Activated T-helper 17 cell treated with anti-CD3 and anti-CD28 coated beads, Interleukin-2, amount 50 U/mL, for 72 hours (primary cell): ENCODE measurements around the gene SLCO3A1. TPM values are rescaled to one million over a fixed set of nuclear protein-coding genes. Genes with fewer than 3 reads are reported as not detected.
"Not testable (repeated sequence)": the region's sequence is repeated elsewhere in the genome, so short reads cannot be mapped to it uniquely, and the experiment has no call there.

ENCODE experiments used
- ATAC-seq: fragments of 150-1000 bp; cut with Tn5 transposase; replicated peaks from 2 replicates; pipeline ENCODE4 v1.10.0; 2021; ENCODE audit warnings: mild to moderate bottlenecking, moderate library complexity
- H3K27ac Mint-ChIP-seq: one replicate; pipeline ENCODE4 v1.8.0; 2022; ENCODE audit warnings: mixed read lengths
- H3K27me3 Mint-ChIP-seq: one replicate; pipeline ENCODE4 v1.8.0; 2022; ENCODE audit warnings: mixed read lengths
- H3K36me3 Mint-ChIP-seq: one replicate; pipeline ENCODE4 v1.8.0; 2022; ENCODE audit warnings: low read depth, mild to moderate bottlenecking, mixed read lengths
- H3K4me1 Mint-ChIP-seq: one replicate; pipeline ENCODE4 v1.8.0; 2022; ENCODE audit warnings: mixed read lengths
- H3K4me3 Mint-ChIP-seq: one replicate; pipeline ENCODE4 v1.8.0; 2022; ENCODE audit warnings: mild to moderate bottlenecking, mixed read lengths
- H3K9me3 Mint-ChIP-seq: one replicate; pipeline ENCODE4 v1.8.0; 2022; ENCODE audit warnings: mixed read lengths
- total RNA-seq, 2 donors: library from RNA; stranded (reverse); gene quantifications; one replicate each; pipeline ENCODE4 v1.2.3, GENCODE V29; 2022

The SLCO3A1 gene
- total RNA-seq, 2 donors from 2014 or later, result 7.0 to 11.0 TPM

DNA sequence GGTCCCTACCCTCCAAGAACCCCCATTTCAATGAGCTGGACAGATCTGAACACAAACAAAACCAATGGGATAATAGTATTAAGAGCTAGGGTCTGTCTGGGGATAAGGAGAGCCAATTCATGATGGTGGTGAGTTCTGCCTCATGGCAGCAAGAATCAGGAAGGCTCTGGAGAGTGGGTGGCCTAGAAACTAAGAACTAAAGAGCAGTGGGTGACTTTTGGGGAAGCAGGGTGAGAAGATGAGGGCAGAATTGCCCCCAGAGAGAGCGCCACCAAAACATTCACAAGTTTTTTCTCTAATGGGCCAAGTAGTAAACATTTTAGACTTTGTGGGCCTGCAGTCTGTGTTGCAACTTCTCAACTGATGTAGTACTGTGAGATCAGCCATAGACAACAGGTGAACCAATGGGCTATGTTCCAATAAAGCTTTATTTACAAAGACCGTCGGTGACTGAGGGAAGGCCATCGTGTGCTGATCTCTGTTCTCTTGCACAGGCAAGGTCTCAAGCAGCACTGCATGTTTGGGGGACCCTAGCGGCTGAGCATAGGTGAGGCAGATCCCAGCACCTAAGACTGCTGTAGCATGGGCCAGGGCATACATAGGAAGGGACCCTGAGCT is 314.7 kb downstream of the SLCO3A1 start:
- H3K9me3 Mint-ChIP-seq, result peaks cover 3% of the 10 kb centered on the region
- H3K27ac Mint-ChIP-seq, result peak overlapping the region; percentile 4
- no peak for ATAC-seq
- H3K4me1 Mint-ChIP-seq, result peaks cover 4% of the 10 kb centered on the region
- peaks cover 47% of the 10 kb centered on the region for H3K36me3 Mint-ChIP-seq
- no peak overlapping the region for H3K4me3 Mint-ChIP-seq
- H3K27me3 Mint-ChIP-seq, result no peaks in the 10 kb centered on the region

DNA sequence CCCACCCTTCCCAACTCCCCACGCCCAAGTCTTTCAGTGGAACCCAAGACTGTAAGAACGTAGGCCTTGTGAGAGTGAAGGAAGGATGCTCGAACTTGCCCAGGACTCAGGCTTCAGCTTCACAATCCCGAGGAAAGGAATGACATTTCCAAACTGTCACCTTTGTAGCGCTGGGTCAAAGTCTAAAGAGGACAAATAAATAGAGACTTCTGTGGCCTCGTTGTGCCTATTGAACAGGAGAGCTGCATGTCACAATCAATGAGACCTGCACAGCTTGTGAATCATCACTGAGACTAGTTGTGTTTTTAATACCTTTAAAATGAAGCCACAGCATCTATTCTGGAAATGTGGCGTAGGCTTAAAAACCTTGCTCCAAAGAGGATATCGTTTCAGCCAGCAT is 317.4 kb downstream of the SLCO3A1 start:
- peaks cover 3% of the 10 kb centered on the region for H3K9me3 Mint-ChIP-seq
- H3K36me3 Mint-ChIP-seq, result peaks cover 20% of the 10 kb centered on the region
- no peak overlapping the region for H3K4me3 Mint-ChIP-seq
- no peaks in the 10 kb centered on the region for H3K27me3 Mint-ChIP-seq
- ATAC-seq, result no peak
- H3K4me1 Mint-ChIP-seq, result peaks cover 4% of the 10 kb centered on the region
- no peak overlapping the region for H3K27ac Mint-ChIP-seq

DNA sequence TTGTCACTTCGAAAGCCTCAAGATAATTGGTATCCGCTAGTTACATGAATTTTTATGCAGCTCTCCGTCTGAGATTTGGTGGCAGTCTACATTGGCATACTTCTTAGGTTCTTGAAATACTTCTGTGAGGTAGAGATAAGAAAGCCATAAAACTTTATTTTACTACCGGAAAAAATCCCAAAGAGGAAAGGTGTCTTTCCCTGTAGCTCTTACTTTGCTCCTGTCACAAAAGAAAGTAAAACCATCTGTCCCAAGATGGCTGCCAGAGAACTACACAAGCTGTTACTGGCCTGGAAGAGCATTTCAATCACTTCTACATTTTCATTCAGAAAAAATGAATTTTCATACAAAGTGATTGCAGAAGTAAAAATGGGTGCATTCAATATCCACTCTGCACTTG is 325.4 kb downstream of the SLCO3A1 start:
- no peak overlapping the region for H3K4me3 Mint-ChIP-seq
- no peaks in the 10 kb centered on the region for H3K9me3 Mint-ChIP-seq
- ATAC-seq, result no peak

DNA sequence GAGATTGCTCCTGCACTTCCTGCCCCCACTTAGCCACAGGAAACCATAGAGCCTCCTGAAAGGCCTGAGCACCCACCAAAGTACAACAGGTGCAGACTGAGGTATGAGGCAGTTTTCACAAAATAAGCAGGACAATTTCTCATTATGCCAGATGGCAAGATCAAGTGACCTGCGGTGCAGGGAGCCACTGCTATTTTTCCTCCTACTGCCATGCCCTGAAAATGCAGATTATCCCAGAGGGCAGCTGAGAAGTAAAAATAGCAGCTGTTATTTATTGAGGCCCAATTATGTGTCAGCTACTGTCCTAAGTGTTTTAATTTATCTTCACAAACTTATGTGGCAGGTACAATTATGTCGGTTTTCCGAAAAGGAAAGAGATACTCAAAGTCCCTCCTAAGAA is 330.6 kb downstream of the SLCO3A1 start:
- H3K4me1 Mint-ChIP-seq, result no peaks in the 10 kb centered on the region
- no peak for ATAC-seq

More for the DNA sequence above, 325.4 kb downstream of the SLCO3A1 start:
- peaks cover 12% of the 10 kb centered on the region for H3K27me3 Mint-ChIP-seq
- H3K36me3 Mint-ChIP-seq, result no peaks in the 10 kb centered on the region
- H3K4me1 Mint-ChIP-seq, result no peaks in the 10 kb centered on the region
- H3K27ac Mint-ChIP-seq, result no peak overlapping the region

DNA sequence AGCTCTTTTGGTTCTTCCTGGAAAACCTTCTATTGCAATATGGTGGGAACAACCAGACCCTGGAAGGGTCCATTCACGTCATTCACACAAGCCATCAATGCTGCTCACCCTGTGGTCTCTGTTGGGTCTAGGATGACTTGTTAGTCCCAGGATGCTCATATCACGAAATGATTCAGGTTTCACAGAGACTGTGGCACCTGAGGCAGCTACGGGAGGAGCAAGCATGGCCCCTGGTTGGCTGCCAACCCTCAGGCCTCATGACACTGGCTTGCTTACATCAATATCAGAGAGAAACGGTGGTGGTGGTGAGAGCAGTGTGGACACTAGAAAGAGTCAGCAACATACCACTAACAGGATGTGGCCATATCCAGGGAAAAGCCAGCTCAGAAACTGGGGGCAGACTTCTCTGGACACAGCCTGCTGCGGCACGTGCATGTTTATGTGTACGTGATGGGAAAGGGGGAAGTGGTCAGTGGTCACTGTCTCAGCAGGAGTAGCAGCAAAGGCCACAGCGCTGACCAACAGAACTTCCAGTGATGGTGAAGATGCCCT is 331.2 kb downstream of the SLCO3A1 start:
- H3K9me3 Mint-ChIP-seq, result no peaks in the 10 kb centered on the region
- no peaks in the 10 kb centered on the region for H3K4me1 Mint-ChIP-seq
- no peak overlapping the region for H3K27ac Mint-ChIP-seq
- peaks cover 28% of the 10 kb centered on the region for H3K27me3 Mint-ChIP-seq
- ATAC-seq, result peak; percentile 18
- H3K36me3 Mint-ChIP-seq, result no peaks in the 10 kb centered on the region
- H3K4me3 Mint-ChIP-seq, result no peak overlapping the region

More for the DNA sequence above, 330.6 kb downstream of the SLCO3A1 start:
- no peaks in the 10 kb centered on the region for H3K36me3 Mint-ChIP-seq
- no peak overlapping the region for H3K4me3 Mint-ChIP-seq
- H3K27me3 Mint-ChIP-seq, result peaks cover 24% of the 10 kb centered on the region
- no peaks in the 10 kb centered on the region for H3K9me3 Mint-ChIP-seq
- H3K27ac Mint-ChIP-seq, result no peak overlapping the region

DNA sequence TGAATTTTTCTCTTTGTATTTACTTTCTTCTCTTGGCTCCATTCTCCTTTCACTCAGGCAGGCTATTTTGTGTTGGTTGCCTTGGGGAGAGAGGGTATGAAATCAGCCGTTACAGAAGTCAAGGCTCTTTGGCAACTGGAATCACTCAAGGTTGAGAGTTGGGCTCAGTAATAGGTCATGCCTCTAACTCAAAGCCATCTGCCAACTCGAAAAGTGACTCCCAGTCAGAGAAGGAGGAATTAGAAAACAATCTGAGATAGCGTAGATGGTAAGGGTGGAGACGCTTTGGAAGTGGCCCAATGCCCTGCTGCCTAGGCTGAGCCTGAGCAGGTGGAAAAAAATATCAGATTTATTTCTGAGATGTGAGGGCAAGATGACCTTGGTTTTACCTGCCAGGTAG is 334.5 kb downstream of the SLCO3A1 start:
- Mint-ChIP-seq H3K4me1 (no peaks in the 10 kb centered on the region), H3K36me3 (no peaks in the 10 kb centered on the region), H3K4me3 (no peak overlapping the region), H3K9me3 (no peaks in the 10 kb centered on the region), H3K27ac (no peak overlapping the region), H3K27me3 (peaks cover 28% of the 10 kb centered on the region)
- no peak for ATAC-seq

DNA sequence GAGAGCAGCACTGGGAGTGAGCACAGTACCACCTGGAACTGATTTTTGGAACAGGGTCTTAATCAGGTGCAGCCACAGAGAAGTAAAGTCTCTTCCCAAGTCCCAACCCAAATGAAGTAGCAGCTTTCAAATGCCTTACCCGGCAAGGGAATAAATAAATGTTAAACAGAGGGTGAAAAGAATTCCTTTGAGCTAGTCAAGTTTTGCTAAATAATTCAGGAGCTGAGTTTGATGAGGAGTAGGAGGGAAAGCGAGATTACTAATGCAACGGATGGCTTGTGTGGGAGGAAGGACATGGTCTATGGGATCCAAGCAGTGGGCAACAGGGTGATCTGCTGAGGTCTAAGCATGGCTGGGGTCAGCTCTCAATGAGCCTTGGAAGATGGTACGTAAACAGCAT is 335.7 kb downstream of the SLCO3A1 start:
- Mint-ChIP-seq H3K27ac (no peak overlapping the region), H3K9me3 (no peaks in the 10 kb centered on the region), H3K4me1 (no peaks in the 10 kb centered on the region), H3K4me3 (no peak overlapping the region), H3K27me3 (peaks cover 28% of the 10 kb centered on the region), H3K36me3 (no peaks in the 10 kb centered on the region)
- no peak for ATAC-seq

DNA sequence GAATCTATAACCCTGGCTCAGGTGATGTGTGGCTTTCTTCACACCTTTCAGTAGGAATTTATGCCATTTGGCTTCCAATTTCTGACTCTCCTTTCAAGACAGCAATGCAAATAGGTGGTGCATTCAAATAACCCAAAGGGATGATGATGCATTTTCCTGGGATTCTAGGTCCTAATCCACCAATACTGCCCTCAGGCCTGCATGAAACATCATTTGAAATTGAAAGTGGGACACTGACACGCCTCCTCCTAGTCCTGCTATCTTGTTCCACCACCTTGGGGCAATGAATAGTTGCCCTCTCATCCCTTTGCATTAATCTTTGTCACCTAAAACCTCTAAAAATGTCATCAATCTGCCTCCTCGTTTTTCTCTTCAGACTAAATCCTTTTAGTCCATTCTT is 341.7 kb downstream of the SLCO3A1 start:
- Mint-ChIP-seq H3K9me3 (peaks cover 3% of the 10 kb centered on the region), H3K27ac (no peak overlapping the region)
- ATAC-seq, result no peak

DNA sequence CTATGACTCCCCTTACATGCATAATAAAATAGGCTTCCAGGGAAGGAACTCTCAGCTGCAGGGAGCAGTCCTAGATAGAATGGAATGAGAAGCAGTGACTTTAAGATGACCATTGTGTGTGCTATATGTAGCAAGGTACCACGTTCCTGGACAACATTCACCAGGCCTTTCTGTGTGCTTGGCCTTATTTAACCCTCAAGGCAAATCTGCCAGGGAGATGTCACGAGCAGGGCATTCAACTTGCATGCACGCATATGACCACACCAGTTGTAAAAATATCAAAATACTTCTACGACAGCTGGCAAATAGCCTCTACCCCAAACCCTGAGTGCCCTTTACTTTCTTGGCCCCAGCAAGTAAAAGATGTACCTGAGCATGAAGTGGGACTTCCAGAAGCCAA is 342.8 kb downstream of the SLCO3A1 start:
- Mint-ChIP-seq H3K36me3 (no peaks in the 10 kb centered on the region), H3K4me1 (no peaks in the 10 kb centered on the region), H3K9me3 (peaks cover 3% of the 10 kb centered on the region), H3K27me3 (peaks cover 5% of the 10 kb centered on the region), H3K27ac (no peak overlapping the region), H3K4me3 (no peak overlapping the region)
- ATAC-seq, result no peak

More for the DNA sequence above, 341.7 kb downstream of the SLCO3A1 start:
- Mint-ChIP-seq H3K36me3 (no peaks in the 10 kb centered on the region), H3K4me1 (no peaks in the 10 kb centered on the region), H3K4me3 (no peak overlapping the region), H3K27me3 (peaks cover 5% of the 10 kb centered on the region)

DNA sequence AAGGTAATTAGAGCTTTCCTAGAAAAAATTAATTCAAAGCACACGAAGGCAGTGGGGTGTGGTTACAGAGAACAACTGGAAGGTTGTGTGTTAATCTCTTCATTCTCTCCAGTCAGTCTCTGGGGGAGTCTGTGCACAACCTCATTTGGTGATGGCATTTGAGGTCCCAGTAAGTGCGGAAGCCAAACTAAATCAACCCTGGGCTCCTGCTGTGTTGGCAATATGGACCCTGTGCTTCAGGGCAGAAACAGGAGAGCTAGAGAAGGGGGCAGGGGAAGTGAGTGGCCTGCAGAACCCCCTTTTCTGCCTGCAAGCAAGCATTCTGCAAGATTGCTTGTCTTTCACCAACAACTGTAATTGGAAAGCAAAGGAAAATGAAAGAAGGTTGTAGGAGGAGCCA is 344.2 kb downstream of the SLCO3A1 start:
- no peak for ATAC-seq
- Mint-ChIP-seq H3K27me3 (peaks cover 5% of the 10 kb centered on the region), H3K4me1 (no peaks in the 10 kb centered on the region), H3K4me3 (no peak overlapping the region), H3K36me3 (no peaks in the 10 kb centered on the region), H3K9me3 (peaks cover 6% of the 10 kb centered on the region), H3K27ac (no peak overlapping the region)

DNA sequence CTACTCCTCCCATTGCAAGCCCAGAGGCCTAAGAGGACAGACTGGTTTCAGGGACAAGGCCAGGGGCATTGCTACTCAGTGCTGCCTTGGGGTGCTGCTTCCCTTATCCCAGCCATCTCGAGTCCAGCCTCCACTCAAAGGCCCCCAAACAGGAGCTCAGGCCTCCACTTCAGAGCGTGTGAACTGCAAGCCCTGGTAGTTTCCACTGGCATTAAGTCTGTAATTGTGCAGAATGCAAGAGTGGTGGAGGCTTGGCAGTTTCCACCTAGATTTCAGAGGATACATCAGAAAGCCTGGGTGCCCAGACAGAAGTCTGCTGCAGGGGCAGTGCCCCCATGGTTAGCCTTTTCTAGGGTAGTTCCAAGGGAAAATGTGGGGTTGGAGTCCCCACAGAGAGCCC is 347.4 kb downstream of the SLCO3A1 start:
- Mint-ChIP-seq H3K9me3 (peaks cover 10% of the 10 kb centered on the region), H3K4me1 (no peaks in the 10 kb centered on the region), H3K4me3 (no peak overlapping the region), H3K36me3 (no peaks in the 10 kb centered on the region), H3K27ac (no peak overlapping the region), H3K27me3 (peaks cover 18% of the 10 kb centered on the region)
- ATAC-seq, result no peak

DNA sequence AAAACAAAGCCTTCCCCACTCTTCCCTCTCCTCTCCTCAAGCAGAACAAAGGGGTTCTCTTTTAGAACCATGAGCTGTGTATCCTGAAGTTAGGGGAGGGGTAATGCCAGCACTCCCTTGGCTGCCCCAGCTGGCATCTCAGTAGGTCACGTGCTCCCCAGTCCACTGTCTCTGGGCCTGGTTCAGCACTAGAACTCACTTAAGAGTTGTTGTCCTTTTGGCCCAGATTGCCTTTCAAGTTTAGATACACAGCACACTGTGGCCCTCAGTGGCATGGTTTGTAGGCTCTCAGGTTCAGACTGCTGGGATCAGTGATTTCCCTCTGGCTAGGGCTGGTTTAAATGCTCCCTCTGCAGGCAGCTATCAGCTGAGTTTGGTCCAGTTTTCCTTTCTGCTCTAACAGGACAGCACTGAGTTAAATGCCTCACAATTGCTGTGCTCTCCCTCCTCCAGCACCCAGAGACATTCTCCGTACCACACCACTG is 351.8 kb downstream of the SLCO3A1 start:
- Mint-ChIP-seq H3K9me3 (peaks cover 7% of the 10 kb centered on the region), H3K36me3 (no peaks in the 10 kb centered on the region), H3K27ac (no peak overlapping the region), H3K27me3 (peaks cover 30% of the 10 kb centered on the region), H3K4me1 (no peaks in the 10 kb centered on the region), H3K4me3 (no peak overlapping the region)
- no peak for ATAC-seq

DNA sequence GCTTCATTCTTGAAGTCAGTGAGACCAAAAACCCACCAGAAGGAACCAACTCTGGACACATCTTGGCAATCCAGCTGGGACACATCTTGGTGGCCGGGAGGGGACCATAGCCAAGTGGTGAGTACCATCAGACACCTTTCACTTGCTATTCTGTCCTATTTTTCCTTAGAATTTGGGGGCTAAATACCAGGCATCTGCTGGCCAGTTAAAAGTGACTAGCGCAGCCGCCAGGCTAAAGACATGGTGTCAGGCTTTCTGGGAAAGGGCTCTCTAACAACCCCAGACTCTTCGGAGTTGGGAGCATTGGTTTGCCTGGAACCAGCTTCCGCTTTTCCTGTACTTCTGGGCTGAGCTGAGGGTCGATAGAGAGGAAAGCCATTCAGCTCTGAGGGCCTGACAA is 354.1 kb downstream of the SLCO3A1 start:
- not testable (repeated sequence) for H3K9me3 Mint-ChIP-seq, ATAC-seq, H3K36me3 Mint-ChIP-seq, H3K4me1 Mint-ChIP-seq, H3K4me3 Mint-ChIP-seq, H3K27ac Mint-ChIP-seq
- H3K27me3 Mint-ChIP-seq, result peaks cover 35% of the 10 kb centered on the region
